VCaP (cell line): Measurements from ENCODE around the gene MYO1E.

Experiments
- H3K27ac ChIP-seq: fragments of 450-650 bp; 2 replicates; pipeline ENCODE4 v1.5.1; 2017
- TF ChIP-seq, protein P1 (sequence below): fragments of 450-650 bp; conservative IDR thresholded peaks from 2 replicates; pipeline ENCODE4 v1.5.1; 2017; ENCODE audit warnings: mild to moderate bottlenecking, moderate library complexity

MYO1E gene

DNA sequence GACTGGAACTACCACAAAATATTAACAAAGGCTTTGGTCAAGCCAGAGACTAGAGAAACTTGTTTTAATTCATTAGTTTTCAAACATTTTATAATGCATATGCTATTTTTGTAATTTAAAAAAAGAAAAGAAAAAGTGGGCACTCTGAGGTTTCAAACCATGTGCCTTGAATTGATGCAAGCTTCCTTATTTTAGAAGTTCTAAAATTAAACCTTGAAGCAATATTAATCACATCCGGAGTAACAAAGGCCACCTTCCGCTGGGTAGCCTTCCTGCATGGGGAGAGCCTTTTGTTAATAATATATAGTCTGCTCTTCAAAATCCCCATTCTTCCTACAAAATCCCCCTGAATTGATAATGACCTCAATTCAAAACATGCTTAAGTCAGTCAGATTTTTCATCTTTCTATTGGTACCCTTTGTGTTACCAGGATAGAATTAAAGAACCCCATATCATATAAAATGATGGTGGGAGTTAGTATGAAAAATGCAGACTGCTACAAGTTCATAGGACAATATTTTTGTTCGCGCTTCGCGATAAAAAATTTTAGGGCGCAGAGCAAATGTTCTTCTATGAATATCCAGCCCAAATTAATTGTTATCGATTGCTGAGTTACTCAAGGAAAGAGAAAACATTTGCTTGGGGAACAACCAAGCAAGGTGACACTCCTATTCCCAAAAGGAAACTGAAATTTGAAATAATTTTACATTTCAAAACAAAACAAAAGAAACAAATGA is 135.4 kb downstream of the MYO1E start:
- TF ChIP-seq, protein P1, sequence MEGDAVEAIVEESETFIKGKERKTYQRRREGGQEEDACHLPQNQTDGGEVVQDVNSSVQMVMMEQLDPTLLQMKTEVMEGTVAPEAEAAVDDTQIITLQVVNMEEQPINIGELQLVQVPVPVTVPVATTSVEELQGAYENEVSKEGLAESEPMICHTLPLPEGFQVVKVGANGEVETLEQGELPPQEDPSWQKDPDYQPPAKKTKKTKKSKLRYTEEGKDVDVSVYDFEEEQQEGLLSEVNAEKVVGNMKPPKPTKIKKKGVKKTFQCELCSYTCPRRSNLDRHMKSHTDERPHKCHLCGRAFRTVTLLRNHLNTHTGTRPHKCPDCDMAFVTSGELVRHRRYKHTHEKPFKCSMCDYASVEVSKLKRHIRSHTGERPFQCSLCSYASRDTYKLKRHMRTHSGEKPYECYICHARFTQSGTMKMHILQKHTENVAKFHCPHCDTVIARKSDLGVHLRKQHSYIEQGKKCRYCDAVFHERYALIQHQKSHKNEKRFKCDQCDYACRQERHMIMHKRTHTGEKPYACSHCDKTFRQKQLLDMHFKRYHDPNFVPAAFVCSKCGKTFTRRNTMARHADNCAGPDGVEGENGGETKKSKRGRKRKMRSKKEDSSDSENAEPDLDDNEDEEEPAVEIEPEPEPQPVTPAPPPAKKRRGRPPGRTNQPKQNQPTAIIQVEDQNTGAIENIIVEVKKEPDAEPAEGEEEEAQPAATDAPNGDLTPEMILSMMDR = no peak
- H3K27ac ChIP-seq = no peak overlapping the region

DNA sequence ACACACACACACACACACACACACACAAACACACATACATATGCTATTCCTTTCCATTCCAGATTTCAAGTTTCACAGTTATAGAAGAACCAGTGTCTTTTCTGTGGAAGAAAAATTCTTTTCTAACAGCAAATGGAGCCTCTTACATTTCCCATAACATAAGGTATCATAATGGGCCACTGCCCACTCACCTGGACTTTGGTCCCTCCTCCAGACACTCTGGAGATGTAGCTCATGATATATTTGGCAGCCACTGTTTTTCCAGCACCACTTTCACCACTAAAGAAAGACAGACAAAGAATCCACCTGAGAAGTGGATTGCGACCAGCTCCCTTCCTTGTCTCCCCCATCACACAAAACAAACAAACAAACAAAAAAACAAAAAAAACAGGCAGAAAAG is 136.3 kb downstream of the MYO1E start:
- TF ChIP-seq, protein P1 = no peak
- no peak overlapping the region for H3K27ac ChIP-seq

DNA sequence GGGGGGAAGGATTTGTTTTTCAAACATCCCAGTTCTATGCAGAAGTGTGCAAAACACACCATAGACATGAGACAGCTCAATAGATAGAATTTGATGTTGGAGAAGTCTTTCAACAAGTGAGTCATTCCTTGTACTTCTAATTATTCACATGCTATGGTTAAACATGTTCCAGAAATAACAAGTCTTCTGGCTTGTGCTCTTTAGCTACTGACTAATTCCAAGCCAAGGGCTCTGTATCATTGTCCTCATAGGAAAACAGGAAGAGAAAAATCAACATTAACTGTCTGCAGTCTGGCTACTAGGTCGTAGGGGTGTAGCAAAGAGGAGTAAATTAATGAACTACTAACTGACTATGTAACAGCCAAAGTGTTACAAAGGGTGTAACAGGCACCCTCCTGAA is 140.2 kb downstream of the MYO1E start:
- H3K27ac ChIP-seq = no peak overlapping the region
- TF ChIP-seq, protein P1 = no peak

DNA sequence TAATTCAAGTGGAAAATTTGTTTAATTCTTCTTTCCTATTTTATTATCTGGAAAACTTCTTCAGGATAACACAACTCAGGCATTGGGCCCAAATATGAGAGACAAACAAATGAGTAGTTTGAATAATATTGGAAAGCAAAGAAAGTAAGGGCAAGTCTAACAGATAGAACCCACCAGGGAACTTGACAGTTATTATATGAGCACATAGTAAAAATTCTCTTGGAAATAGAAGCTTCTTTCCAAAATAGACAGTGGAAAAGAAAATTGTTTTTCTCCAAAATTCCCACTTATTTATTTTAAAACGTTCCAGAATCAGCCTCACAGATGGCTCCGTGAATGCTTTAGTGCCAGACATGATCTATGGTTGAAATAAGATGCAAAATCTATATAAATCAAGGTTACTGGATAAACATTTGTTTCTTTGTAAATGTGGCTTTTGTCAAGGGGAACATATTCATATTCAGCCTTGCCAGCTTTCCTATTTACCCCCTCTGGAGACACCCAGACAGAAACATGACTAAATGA is 142.1 kb downstream of the MYO1E start:
- no peak overlapping the region for H3K27ac ChIP-seq

DNA sequence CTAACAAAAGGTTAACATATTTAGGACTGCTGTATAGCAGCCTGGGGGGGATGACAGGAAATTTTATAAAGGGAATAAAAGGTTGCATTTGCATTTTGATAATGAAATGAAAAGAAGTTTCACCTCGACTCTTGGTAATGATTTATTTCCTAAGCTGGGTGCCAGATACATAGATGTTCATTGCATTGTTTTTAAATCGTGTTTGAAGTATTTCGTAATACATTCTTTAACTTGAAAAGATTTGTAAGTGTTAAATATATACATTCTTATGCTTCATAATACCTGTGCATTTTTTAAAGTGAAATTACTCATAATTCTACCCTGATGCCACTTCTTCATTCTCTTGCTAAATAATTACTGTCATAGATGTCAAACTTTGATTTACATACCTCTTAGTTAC is 143.2 kb downstream of the MYO1E start:
- H3K27ac ChIP-seq = no peak overlapping the region

More for the DNA sequence above, 142.1 kb downstream of the MYO1E start:
- TF ChIP-seq, protein P1 = no peak

DNA sequence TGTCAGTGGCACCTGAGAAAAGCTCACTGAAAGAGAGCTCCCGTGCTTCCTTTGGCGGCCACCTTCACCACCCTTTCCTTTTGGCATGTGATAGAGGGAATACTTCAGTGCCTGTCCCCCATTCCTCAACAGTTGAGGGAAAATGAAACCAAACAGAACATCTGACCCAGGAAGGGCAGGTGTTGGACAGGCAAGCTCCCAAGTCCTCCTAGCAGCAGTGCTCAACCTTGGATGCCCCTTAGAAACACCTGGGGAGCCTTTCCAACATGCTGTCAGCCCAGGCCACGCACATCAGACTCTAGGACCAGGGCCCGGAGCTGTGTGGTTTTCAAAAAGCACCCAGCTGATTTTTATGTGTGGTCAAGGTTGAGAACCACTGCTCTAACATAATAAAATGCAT is 143.7 kb downstream of the MYO1E start:
- no peak overlapping the region for H3K27ac ChIP-seq
- TF ChIP-seq, protein P1 = no peak

More for the DNA sequence above, 143.2 kb downstream of the MYO1E start:
- TF ChIP-seq, protein P1 = no peak

DNA sequence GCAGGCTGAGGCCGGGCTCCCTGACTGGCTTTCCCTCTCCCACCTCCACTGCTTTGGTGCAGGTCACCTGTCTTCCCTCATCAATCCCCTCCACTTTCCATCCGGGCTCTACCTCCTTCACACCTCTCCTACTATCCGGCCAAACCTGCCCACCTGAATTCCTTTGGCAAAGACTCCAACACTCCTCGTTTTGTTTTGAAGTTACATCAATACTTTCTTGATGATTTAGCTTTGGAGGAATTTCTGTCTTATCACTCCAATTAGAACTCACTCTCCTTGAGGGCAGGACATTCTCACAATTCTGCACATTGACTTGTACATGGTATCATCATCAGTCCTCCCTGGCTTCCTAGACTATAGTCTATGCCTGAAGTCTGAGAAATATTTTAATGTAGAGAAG is 145.7 kb downstream of the MYO1E start:
- no peak overlapping the region for H3K27ac ChIP-seq
- TF ChIP-seq, protein P1 = no peak
